Glomerular visceral epithelial cell (primary cell): ENCODE measurements around the gene CCNL2.

Source experiments
- DNase-seq: peaks from one replicate; pipeline ENCODE4 v3.0.0-alpha.2; 2016; ENCODE audit errors: extremely low spot score

Gene CCNL2

GRCh38 chr1:1342584-1343115, 56.5 kb downstream of the CCNL2 start:
- DNase-seq, result no peak

DNA sequence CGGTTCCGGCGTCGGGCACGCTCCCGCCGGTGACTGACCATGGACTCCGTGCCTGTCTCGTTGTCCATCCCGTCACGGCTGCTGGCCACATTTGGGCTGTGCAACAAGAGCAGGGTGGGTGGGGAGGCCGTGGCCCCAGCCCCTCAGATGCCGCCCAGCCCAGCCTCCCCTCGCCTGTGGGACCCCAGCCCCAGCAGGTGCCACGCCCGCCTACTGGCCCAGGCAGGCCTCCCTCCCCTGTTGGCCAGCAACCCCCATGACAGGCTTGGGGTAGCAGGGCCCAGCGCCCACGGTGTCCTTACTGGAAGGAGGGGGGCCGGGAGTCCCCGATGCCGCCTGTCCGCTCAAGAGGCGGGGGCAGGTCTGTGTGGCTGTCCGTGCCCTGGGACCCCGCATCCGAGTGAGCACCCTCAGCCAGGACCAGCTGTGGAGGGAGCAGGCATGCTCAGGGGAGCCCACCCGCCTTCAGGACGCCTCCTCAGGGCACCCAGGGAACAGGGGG, 57.0 kb downstream of the CCNL2 start:
- DNase-seq, result no peak

DNA sequence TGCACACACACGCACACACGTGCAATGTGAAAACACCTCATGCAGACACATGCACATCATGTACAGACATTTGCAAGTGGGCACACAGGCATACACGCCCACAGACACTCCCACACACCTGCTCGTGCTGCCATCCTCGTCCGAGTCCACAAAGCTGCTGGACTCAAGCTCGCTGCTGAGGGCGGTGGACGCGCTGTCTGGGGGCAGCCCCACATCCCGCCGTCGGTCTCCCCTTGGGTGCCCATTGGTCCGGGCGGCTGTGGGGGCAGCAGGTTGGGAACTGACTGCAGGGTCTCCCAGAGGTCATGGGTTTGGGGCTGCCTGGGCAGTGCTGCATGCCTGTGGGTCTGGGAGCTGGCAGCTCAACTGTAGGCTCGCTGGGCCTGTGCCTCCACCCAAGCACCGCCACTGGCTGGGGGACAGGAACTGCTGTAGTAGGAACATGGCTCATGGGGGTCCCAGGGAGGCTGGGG, 57.5 kb downstream of the CCNL2 start:
- no peak for DNase-seq

GRCh38 chr1:1340791-1341548, 58.2 kb downstream of the CCNL2 start:
- no peak for DNase-seq

- DNase-seq, result no peak
These were observed 59.0 kb downstream of the CCNL2 start for GRCh38 chr1:1340185-1340584.

DNA sequence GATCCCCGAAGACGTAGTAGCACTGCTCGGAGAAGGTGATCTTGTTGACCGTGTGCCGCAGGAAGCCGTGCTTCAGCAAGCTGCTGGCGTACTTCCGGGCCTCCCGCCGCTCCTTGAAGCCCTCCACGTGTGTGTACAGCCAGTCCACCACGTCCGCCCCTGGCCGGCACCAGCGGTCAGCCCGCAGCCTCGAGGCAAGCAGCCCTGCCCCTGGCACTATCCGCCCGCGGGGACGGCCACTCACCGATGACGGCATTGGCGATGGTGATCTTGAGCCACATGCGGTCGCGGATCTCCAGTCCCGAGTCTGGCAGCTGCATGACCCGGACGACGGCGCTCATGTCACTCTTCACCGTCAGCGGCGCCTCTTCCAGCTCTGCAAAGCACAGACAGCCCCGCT, 60.9 kb downstream of the CCNL2 start:
- DNase-seq, result no peak

DNA sequence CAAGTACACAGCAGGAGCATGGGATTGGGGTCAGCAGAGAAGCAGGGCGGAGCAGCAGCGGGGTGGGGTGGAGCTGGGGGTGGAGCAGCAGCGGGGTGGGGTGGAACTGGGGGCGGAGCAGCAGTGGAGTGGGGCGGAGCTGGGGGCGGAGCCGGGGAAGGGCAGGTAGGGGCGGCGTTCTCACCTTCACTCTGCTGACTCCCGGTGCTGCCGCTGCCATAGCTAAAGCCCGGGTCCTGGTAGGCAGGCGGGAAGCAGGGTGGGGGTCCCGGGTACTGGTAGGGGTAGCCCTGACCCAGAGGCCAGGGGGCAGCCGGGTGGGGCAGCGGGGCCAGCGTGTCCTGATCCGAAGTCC, 61.4 kb downstream of the CCNL2 start:
- DNase-seq, result no peak

DNA sequence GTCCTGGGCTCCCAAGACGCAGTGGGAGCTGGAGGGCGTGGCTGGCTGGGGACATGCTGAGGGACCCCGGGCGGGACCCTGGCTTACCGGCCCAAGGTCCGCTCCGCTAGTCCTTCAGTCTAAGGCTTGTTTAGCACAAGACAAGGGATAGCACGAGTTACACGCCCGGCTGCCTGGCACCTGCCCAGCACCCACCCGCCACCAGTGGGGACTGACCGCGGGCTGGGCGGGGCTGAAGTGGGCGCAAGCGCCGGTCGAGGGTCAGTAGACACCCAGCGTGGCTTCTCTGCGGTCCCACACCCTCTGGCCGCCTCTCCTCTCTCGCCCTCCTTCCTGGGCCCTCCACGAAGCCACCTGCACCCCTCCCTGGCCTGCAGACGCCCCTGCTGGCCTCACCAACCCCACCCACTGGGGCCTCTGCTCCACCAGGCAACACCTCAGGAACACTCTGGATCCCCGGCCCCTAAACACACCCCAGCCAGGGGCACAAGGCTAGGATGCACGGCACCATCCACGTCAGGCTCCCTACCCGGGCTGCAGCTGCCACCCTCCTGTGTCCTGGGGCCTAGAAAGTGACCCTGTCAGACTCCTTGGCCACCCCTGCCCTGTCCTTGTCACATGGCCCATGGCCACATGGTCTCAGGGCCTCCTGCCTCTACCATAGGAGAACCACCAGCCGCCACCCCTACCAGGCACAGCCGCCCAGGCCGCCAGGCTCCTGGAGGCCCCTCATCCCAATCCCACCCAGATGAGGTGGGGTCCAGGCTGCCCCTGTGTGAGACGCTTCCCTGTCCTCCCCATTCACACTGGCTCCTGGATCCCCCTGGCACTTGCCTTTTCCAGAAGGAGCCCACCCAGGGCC, 62.0 kb downstream of the CCNL2 start:
- no peak for DNase-seq

GRCh38 chr1:1336446-1336845, 62.7 kb downstream of the CCNL2 start:
- DNase-seq, result no peak

DNA sequence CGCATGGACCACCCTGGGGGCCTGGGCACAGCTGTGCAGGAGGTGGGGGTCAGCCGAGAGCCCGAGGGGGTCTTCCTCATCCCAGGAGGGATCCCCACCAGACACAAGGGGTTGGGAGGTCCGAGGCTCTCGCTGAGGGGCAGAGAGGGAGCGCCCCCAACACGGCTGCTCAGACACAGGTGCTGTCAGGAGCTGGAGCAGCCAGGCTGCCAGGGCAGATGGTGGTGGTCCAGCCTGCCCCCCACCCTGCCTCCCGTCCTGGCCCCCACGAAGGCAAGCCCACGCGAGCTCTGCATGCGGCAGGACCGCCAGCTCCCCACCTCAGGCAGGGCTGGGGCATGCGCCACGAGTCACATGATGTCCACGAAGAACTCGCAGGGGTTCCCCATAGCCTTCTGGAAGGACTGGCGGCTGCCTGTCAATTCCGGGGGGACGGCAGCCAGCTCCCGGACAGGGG, 63.3 kb downstream of the CCNL2 start:
- no peak for DNase-seq
